ENCODE data around the gene MYL5.

Gene MYL5

GRCh38 chr4:674172-675035 lies at the start of gene MYL5, which contains the start of gene ATP5ME:
Gene MYL5 (plus strand): TSS chr4:674542. CDS start chr4:678027, 3,485 bp downstream.
Gene ATP5ME (minus strand): TSS chr4:674276. CDS start chr4:674247, 29 bp downstream.
- peak within 1 kb of the TSS; percentile 88 for H3K4me3 Mint-ChIP-seq

GRCh38 chr4:624705-625590 lies 49.4 kb upstream of the MYL5 start, which contains the start of gene PDE6B:
Gene PDE6B (plus strand): TSS chr4:625573. CDS start chr4:625627, 54 bp downstream.
- Mint-ChIP-seq H3K27me3 (peaks cover 9% of the 10 kb centered on the region), H3K4me3 (no peak within 1 kb of the TSS), H3K9me3 (no peaks in the 10 kb centered on the region), H3K4me1 (no peaks in the 10 kb centered on the region), H3K27ac (no peak within 1 kb of the TSS), H3K36me3 (no peaks in the 10 kb centered on the region)

More at GRCh38 chr4:674172-675035, at the start of gene MYL5, which contains the start of gene ATP5ME:
- H3K4me1 Mint-ChIP-seq = peaks cover 5% of the 10 kb centered on the region
- H3K27me3 Mint-ChIP-seq = no peaks in the 10 kb centered on the region
- H3K27ac Mint-ChIP-seq = peak within 1 kb of the TSS; percentile 92
- H3K36me3 Mint-ChIP-seq = peaks cover 4% of the 10 kb centered on the region
- H3K9me3 Mint-ChIP-seq = no peaks in the 10 kb centered on the region

- Mint-ChIP-seq H3K27me3 (peaks cover 7% of the 10 kb centered on the region), H3K36me3 (no peaks in the 10 kb centered on the region), H3K9me3 (no peaks in the 10 kb centered on the region), H3K4me1 (no peaks in the 10 kb centered on the region), H3K27ac (no peak overlapping the region), H3K4me3 (no peak overlapping the region)
Observed at GRCh38 chr4:625631-626161, 48.6 kb upstream of the MYL5 start.

- H3K4me1 Mint-ChIP-seq = no peaks in the 10 kb centered on the region
- H3K4me3 Mint-ChIP-seq = no peak overlapping the region
- H3K9me3 Mint-ChIP-seq = no peaks in the 10 kb centered on the region
- no peak overlapping the region for H3K27ac Mint-ChIP-seq
- H3K27me3 Mint-ChIP-seq = peaks cover 5% of the 10 kb centered on the region
- H3K36me3 Mint-ChIP-seq = no peaks in the 10 kb centered on the region
Observed at GRCh38 chr4:626201-627091, 47.9 kb upstream of the MYL5 start.

- Mint-ChIP-seq H3K27ac (no peak overlapping the region), H3K9me3 (peaks cover 1% of the 10 kb centered on the region), H3K4me1 (no peaks in the 10 kb centered on the region), H3K27me3 (peaks cover 3% of the 10 kb centered on the region), H3K36me3 (no peaks in the 10 kb centered on the region), H3K4me3 (no peak overlapping the region)
Observed at GRCh38 chr4:627347-628125, 46.8 kb upstream of the MYL5 start.

- H3K9me3 Mint-ChIP-seq = peaks cover 4% of the 10 kb centered on the region
- peaks cover 3% of the 10 kb centered on the region for H3K27me3 Mint-ChIP-seq
- H3K27ac Mint-ChIP-seq = no peak overlapping the region
- H3K36me3 Mint-ChIP-seq = no peaks in the 10 kb centered on the region
- no peak overlapping the region for H3K4me3 Mint-ChIP-seq
- no peaks in the 10 kb centered on the region for H3K4me1 Mint-ChIP-seq
Observed at GRCh38 chr4:628311-628741, 46.0 kb upstream of the MYL5 start.

- H3K9me3 Mint-ChIP-seq = peaks cover 4% of the 10 kb centered on the region
- no peaks in the 10 kb centered on the region for H3K36me3 Mint-ChIP-seq
- H3K4me3 Mint-ChIP-seq = no peak overlapping the region
- H3K27me3 Mint-ChIP-seq = peaks cover 3% of the 10 kb centered on the region
- H3K27ac Mint-ChIP-seq = no peak overlapping the region
- H3K4me1 Mint-ChIP-seq = no peaks in the 10 kb centered on the region
Observed at GRCh38 chr4:628821-629635, 45.3 kb upstream of the MYL5 start.

GRCh38 chr4:629636-629914 lies 44.8 kb upstream of the MYL5 start:
- no peak overlapping the region for H3K4me3 Mint-ChIP-seq
- H3K27ac Mint-ChIP-seq = no peak overlapping the region
- H3K27me3 Mint-ChIP-seq = no peaks in the 10 kb centered on the region
- no peaks in the 10 kb centered on the region for H3K36me3 Mint-ChIP-seq
- peaks cover 4% of the 10 kb centered on the region for H3K9me3 Mint-ChIP-seq
- H3K4me1 Mint-ChIP-seq = no peaks in the 10 kb centered on the region

GRCh38 chr4:629915-630641 lies 44.3 kb upstream of the MYL5 start:
- Mint-ChIP-seq H3K4me1 (no peaks in the 10 kb centered on the region), H3K36me3 (no peaks in the 10 kb centered on the region), H3K4me3 (no peak overlapping the region), H3K27ac (no peak overlapping the region), H3K9me3 (peaks cover 4% of the 10 kb centered on the region), H3K27me3 (no peaks in the 10 kb centered on the region)

GRCh38 chr4:630656-631055 lies 43.7 kb upstream of the MYL5 start:
- H3K4me3 Mint-ChIP-seq = no peak overlapping the region
- peaks cover 4% of the 10 kb centered on the region for H3K9me3 Mint-ChIP-seq
- H3K27ac Mint-ChIP-seq = no peak overlapping the region

GRCh38 chr4:632196-632790 lies 42.0 kb upstream of the MYL5 start:
- Mint-ChIP-seq H3K36me3 (no peaks in the 10 kb centered on the region), H3K4me3 (no peak overlapping the region), H3K27me3 (no peaks in the 10 kb centered on the region), H3K4me1 (no peaks in the 10 kb centered on the region), H3K9me3 (peaks cover 4% of the 10 kb centered on the region), H3K27ac (no peak overlapping the region)

More at GRCh38 chr4:630656-631055, 43.7 kb upstream of the MYL5 start:
- Mint-ChIP-seq H3K27me3 (no peaks in the 10 kb centered on the region), H3K36me3 (no peaks in the 10 kb centered on the region), H3K4me1 (no peaks in the 10 kb centered on the region)

GRCh38 chr4:632926-633325 lies 41.4 kb upstream of the MYL5 start:
- H3K36me3 Mint-ChIP-seq = no peaks in the 10 kb centered on the region
- no peaks in the 10 kb centered on the region for H3K4me1 Mint-ChIP-seq
- H3K27me3 Mint-ChIP-seq = no peaks in the 10 kb centered on the region
- H3K27ac Mint-ChIP-seq = no peak overlapping the region
- no peak overlapping the region for H3K4me3 Mint-ChIP-seq
- peaks cover 4% of the 10 kb centered on the region for H3K9me3 Mint-ChIP-seq

- peaks cover 1% of the 10 kb centered on the region for H3K27me3 Mint-ChIP-seq
Observed at GRCh38 chr4:633406-633805, 40.9 kb upstream of the MYL5 start.

More at GRCh38 chr4:633406-633805, 40.9 kb upstream of the MYL5 start:
- Mint-ChIP-seq H3K27ac (no peak overlapping the region), H3K4me3 (no peak overlapping the region), H3K9me3 (peaks cover 4% of the 10 kb centered on the region), H3K4me1 (no peaks in the 10 kb centered on the region), H3K36me3 (no peaks in the 10 kb centered on the region)
